Karpas-422 (cell line): Measurements from ENCODE around the gene KLHL14. TPM values are rescaled to one million over a fixed set of nuclear protein-coding genes. Genes with fewer than 3 reads are reported as not detected.

Experiments
- DNase-seq: peaks from one replicate; pipeline ENCODE4 v3.0.0-alpha.2; 2015
- H2AFZ ChIP-seq: fragments of 200-600 bp; sonication (generic); 2 replicates; pipeline ENCODE4 v1.6.1; 2014; ENCODE audit warnings: antibody characterized with exemption, low read length, mixed read lengths
- H3K27ac ChIP-seq: fragments of 200-600 bp; sonication (generic); 2 replicates; pipeline ENCODE4 v1.5.1; 2014; ENCODE audit warnings: mild to moderate bottlenecking, low read length, moderate library complexity
- H3K27me3 ChIP-seq: fragments of 200-600 bp; sonication (generic); 2 replicates; pipeline ENCODE4 v1.6.1; 2014; ENCODE audit warnings: low read length, mixed read lengths
- H3K36me3 ChIP-seq: fragments of 200-600 bp; sonication (generic); 2 replicates; pipeline ENCODE4 v1.6.1; 2014; ENCODE audit warnings: low read length, mixed read lengths; ENCODE audit not compliant: insufficient read depth
- H3K4me1 ChIP-seq: fragments of 200-600 bp; sonication (generic); 2 replicates; pipeline ENCODE4 v1.6.1; 2014; ENCODE audit warnings: mild to moderate bottlenecking, low read length, mixed read lengths
- H3K4me2 ChIP-seq: fragments of 200-600 bp; sonication (generic); 2 replicates; pipeline ENCODE4 v1.6.1; 2014; ENCODE audit warnings: low read length, low read depth, mild to moderate bottlenecking; ENCODE audit not compliant: poor library complexity, severe bottlenecking
- H3K4me3 ChIP-seq: fragments of 200-600 bp; sonication (generic); 2 replicates; pipeline ENCODE4 v1.5.1; 2014; ENCODE audit warnings: mild to moderate bottlenecking, antibody characterized with exemption, low read length, mixed read lengths
- H3K79me2 ChIP-seq: fragments of 200-600 bp; sonication (generic); 2 replicates; pipeline ENCODE4 v1.6.1; 2014; ENCODE audit warnings: mild to moderate bottlenecking, low read length, mixed read lengths
- H3K9ac ChIP-seq: fragments of 200-600 bp; sonication (generic); 2 replicates; pipeline ENCODE4 v1.6.0; 2014; ENCODE audit warnings: low read length
- H3K9me2 ChIP-seq: fragments of 200-600 bp; sonication (generic), shearing (Covaris generic); replicated peaks from 2 replicates; pipeline ENCODE4 v1.6.0; 2014; ENCODE audit warnings: mild to moderate bottlenecking, low read length, moderate library complexity; ENCODE audit not compliant: insufficient read depth
- H3K9me3 ChIP-seq: fragments of 300-700, 200-600 bp; sonication (generic); 2 replicates; pipeline ENCODE4 v1.6.1; 2014; ENCODE audit warnings: low read length, mixed read lengths
- H4K20me1 ChIP-seq: fragments of 200-600 bp; sonication (generic); 2 replicates; pipeline ENCODE4 v1.6.1; 2014; ENCODE audit warnings: mild to moderate bottlenecking, antibody characterized with exemption, low read length, low read depth; ENCODE audit not compliant: insufficient read depth
- total RNA-seq: library from RNA; depleted of rRNA; stranded (reverse); fragments of >200 nt; shearing (Covaris generic); gene quantifications from 2 replicates; pipeline ENCODE4 v1.2.3, GENCODE V29; 2014; ENCODE audit warnings: low replicate concordance; rRNA removed

Gene KLHL14, protein sequence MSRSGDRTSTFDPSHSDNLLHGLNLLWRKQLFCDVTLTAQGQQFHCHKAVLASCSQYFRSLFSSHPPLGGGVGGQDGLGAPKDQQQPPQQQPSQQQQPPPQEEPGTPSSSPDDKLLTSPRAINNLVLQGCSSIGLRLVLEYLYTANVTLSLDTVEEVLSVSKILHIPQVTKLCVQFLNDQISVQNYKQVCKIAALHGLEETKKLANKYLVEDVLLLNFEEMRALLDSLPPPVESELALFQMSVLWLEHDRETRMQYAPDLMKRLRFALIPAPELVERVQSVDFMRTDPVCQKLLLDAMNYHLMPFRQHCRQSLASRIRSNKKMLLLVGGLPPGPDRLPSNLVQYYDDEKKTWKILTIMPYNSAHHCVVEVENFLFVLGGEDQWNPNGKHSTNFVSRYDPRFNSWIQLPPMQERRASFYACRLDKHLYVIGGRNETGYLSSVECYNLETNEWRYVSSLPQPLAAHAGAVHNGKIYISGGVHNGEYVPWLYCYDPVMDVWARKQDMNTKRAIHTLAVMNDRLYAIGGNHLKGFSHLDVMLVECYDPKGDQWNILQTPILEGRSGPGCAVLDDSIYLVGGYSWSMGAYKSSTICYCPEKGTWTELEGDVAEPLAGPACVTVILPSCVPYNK
- 17.2 and 20.5 TPM in 2 replicates for total RNA-seq

DNA sequence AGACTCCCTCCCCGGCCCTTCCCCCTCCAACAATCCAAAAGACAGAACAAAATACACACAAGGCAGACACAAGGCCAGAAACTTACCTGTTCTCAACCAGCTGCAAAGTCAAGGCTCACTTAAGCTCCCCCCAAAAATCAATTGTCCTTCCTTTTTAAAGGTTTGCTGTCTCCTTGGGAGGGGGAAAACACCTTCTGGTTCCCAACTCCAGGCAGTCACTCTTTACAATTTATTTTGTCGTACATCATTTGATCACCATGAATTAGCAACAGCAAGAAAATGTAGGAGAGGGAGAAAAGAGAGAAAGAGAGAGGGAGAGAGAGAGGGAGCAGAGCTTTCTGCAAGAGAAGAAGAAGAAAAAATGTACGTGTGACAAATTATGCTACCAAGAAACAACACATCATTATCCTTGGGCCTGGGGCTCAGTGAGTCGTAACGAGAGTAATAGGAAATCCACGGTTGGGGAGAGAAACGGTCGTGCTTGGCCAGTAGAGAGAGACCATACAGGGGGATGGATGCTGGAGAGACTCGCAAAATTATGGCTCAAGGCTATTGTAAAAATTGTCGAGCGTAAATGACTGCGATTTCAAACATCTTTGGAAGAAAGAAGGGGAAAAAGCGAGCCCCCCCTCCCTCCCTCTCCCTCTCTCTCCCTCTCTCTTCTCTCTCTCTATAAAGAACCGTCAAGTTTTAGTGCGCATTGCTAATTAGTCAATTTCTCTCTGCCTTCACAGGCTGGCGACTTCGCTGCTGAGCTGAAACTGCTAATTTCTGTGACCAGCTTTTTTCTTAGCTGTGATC, at the start of gene KLHL14:
TSS of gene KLHL14 (minus strand) at position 443 of the 801 bp plus-strand sequence. CDS start 2,432 bp downstream, outside the sequence.
- no peaks in the 10 kb centered on the region for H3K79me2 ChIP-seq
- H3K4me2 ChIP-seq, result peak within 1 kb of the TSS; percentile 89
- no peaks in the 10 kb centered on the region for H3K27me3 ChIP-seq
- no peaks in the 10 kb centered on the region for H3K9me3 ChIP-seq
- H3K9me2 ChIP-seq, result no peaks in the 10 kb centered on the region
- H4K20me1 ChIP-seq, result no peaks in the 10 kb centered on the region
- peak; percentile 85 for DNase-seq
- peak within 1 kb of the TSS; percentile 81 for H3K4me3 ChIP-seq
- peak within 1 kb of the TSS; percentile 77 for H3K9ac ChIP-seq
- no peaks in the 10 kb centered on the region for H3K36me3 ChIP-seq
- H3K4me1 ChIP-seq, result peaks cover 56% of the 10 kb centered on the region
- H3K27ac ChIP-seq, result peak within 1 kb of the TSS; percentile 72
- H2AFZ ChIP-seq, result peak within 1 kb of the TSS; percentile 65; the same call in 1 of the 2 replicates

DNA sequence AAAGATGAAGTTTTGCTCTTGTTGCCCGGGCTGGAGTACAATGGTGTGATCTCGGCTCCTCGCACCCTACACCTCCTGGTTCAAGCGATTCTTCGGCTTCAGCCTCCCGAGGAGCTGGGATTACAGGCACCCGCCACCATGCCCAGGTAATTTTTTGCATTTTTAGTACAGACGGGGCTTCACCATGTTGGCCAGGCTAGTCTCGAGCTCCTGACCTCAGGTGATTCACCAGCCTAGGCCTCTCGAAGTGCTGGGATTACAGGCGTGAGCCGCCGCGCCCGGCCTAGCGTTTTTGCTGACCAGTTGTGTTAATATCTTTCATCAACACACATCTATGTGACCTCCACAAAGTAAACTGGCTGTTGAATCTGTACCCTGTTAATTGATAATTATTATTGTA, 49.4 kb upstream of the KLHL14 start:
- H2AFZ ChIP-seq, result no peak overlapping the region
- no peak overlapping the region for H3K4me2 ChIP-seq
- no peaks in the 10 kb centered on the region for H3K4me1 ChIP-seq
- no peaks in the 10 kb centered on the region for H3K79me2 ChIP-seq
- H3K27ac ChIP-seq, result no peak overlapping the region
- H4K20me1 ChIP-seq, result no peaks in the 10 kb centered on the region
- no peak overlapping the region for H3K9ac ChIP-seq
- H3K36me3 ChIP-seq, result no peaks in the 10 kb centered on the region
- H3K9me3 ChIP-seq, result no peaks in the 10 kb centered on the region
- no peaks in the 10 kb centered on the region for H3K9me2 ChIP-seq
- H3K27me3 ChIP-seq, result no peaks in the 10 kb centered on the region
- DNase-seq, result no peak
- H3K4me3 ChIP-seq, result no peak overlapping the region

DNA sequence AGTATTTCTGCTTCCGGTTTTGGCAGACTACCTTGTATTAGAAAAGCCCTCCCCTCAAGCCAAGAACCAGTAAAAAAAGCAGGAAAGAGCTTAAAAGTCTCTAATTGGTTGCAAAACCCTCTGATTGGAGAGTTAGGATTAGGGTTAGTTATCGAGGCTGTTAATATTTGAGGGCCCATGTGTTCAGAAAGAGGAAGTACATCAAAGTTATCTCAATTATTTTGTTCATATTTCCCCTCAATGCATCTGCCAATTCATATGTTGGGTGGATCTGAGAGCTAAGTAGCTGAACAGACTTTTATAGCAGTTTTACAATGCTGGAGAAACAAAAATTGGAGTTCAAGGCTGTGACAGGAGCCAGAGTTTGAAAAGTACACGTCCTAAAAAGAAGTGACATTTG, 43.1 kb upstream of the KLHL14 start:
- Histone ChIP-seq H3K4me2 (no peak overlapping the region), H3K27me3 (no peaks in the 10 kb centered on the region), H3K27ac (no peak overlapping the region), H4K20me1 (no peaks in the 10 kb centered on the region), H3K79me2 (no peaks in the 10 kb centered on the region), H2AFZ (peak overlapping the region; percentile 0; the same call in 1 of the 2 replicates), H3K4me1 (peaks cover 12% of the 10 kb centered on the region), H3K36me3 (no peaks in the 10 kb centered on the region), H3K9ac (no peak overlapping the region), H3K4me3 (no peak overlapping the region), H3K9me3 (no peaks in the 10 kb centered on the region), H3K9me2 (no peaks in the 10 kb centered on the region)
- peak; percentile 49 for DNase-seq

DNA sequence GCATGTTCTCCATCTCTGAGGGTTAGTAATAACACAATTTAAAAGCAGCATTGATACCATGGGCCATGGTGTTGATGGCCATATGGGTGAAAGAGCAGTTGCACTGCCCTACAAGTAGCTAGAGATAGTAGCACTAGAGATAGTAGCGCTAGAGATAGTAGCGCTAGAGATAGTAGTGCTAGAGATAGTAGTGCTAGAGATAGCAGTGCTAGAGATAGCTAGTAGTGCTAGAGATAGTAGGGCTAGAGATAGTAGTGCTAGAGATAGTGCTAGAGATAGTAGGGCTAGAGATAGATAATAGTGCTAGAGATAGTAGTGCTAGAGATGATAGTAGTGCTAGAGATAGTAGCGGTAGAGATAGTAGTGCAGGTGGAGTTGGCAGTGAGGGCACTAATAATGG, 39.5 kb upstream of the KLHL14 start:
- Histone ChIP-seq H3K27ac (no peak overlapping the region), H3K4me2 (no peak overlapping the region), H3K9me3 (no peaks in the 10 kb centered on the region)

DNA sequence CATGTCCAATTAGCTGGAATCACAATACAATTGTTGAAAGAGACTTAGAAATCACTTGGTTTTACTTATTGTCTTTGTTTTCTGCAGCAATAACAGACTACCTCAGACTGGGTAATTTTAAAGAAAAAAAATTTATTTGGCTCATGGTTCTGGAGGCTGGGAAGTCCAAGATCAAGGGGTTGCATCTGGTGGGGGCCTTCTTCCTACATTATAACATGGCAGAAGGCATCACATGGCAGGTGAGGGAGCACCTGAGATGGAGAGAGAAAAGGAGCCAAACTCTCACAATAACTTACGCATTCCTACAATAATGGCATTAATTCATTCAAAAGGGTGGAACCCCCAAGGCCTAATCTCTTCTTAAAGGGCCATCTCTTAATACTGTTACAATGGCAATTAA, 37.5 kb upstream of the KLHL14 start:
- Histone ChIP-seq H3K27ac (no peak overlapping the region), H3K9me2 (no peaks in the 10 kb centered on the region), H3K4me1 (peaks cover 15% of the 10 kb centered on the region), H3K4me2 (no peak overlapping the region), H4K20me1 (no peaks in the 10 kb centered on the region), H3K79me2 (no peaks in the 10 kb centered on the region), H3K9ac (no peak overlapping the region), H2AFZ (no peak overlapping the region), H3K27me3 (no peaks in the 10 kb centered on the region), H3K36me3 (no peaks in the 10 kb centered on the region), H3K4me3 (no peak overlapping the region), H3K9me3 (no peaks in the 10 kb centered on the region)
- DNase-seq, result no peak

More for the DNA sequence above, 39.5 kb upstream of the KLHL14 start:
- no peak overlapping the region for H3K9ac ChIP-seq
- DNase-seq, result no peak
- no peaks in the 10 kb centered on the region for H4K20me1 ChIP-seq
- H3K9me2 ChIP-seq, result no peaks in the 10 kb centered on the region
- H3K27me3 ChIP-seq, result no peaks in the 10 kb centered on the region
- H3K79me2 ChIP-seq, result no peaks in the 10 kb centered on the region
- H3K4me3 ChIP-seq, result no peak overlapping the region
- H2AFZ ChIP-seq, result no peak overlapping the region
- no peaks in the 10 kb centered on the region for H3K36me3 ChIP-seq
- H3K4me1 ChIP-seq, result peaks cover 23% of the 10 kb centered on the region

DNA sequence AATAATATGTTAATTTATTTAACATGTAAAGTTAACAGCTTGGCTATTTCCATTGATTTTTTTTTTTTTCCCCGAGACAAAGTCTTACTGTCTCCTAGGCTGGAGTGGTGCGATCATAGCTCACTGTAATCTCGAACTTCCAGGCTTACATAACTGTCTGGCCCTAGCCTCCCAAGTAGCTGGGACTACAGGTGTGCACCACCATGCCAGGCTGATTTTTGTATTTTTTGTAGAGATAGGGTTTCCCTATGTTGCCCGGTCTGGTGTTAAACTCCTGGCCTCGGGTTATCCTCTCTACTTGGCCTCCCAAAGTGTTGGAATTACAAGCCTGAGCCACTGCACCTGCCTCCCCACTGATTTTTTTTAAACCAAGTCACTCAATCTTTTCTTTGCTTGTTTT, 32.5 kb upstream of the KLHL14 start:
- Histone ChIP-seq H3K4me1 (peaks cover 63% of the 10 kb centered on the region), H3K27me3 (no peaks in the 10 kb centered on the region), H3K4me3 (no peak overlapping the region), H3K36me3 (no peaks in the 10 kb centered on the region), H3K79me2 (no peaks in the 10 kb centered on the region), H4K20me1 (no peaks in the 10 kb centered on the region), H3K27ac (no peak overlapping the region), H3K9ac (no peak overlapping the region), H3K9me3 (no peaks in the 10 kb centered on the region), H2AFZ (no peak overlapping the region), H3K4me2 (no peak overlapping the region), H3K9me2 (no peaks in the 10 kb centered on the region)
- no peak for DNase-seq

DNA sequence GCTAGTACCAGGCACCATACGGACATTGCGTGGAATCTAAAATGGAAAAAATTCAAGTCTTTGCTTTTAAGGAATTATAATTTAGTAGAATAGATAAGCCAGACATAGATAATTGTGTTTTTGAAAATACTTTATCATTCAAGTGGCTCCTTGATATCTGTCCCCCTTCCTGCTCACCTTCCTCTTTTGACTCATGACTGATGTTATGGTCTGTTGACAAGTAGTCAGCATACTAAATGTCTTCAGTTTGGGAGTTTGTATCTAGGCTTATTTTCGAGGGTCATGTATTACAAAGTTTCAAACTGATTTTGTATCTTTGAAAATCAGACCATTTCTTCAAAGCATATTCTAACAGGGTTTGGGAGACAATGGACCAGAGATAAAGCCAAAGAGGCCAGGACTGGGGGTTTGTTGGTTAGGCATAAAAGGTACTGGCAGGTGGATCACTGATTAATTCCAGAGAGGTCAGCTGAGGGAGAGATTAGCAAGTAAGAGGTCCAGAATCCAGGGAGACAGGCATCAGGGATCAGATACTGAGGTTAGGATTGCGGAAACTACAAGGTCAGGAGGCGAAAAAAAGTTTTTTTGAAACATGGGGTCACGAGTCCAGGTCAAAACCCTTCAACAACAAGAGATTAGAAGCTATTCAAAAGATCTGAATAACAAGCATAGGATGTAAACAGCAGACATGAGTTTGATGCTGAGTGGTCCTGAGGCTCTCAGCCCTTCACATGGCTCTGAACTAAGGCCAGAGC, 31.5 kb upstream of the KLHL14 start:
- Histone ChIP-seq H3K4me3 (peak overlapping the region; percentile 56), H3K79me2 (no peaks in the 10 kb centered on the region), H3K36me3 (no peaks in the 10 kb centered on the region), H3K9me2 (no peaks in the 10 kb centered on the region), H3K27ac (peak overlapping the region; percentile 93), H3K9ac (peak overlapping the region; percentile 31), H4K20me1 (no peaks in the 10 kb centered on the region), H3K27me3 (no peaks in the 10 kb centered on the region), H3K4me2 (peak overlapping the region; percentile 77), H3K4me1 (peaks cover 69% of the 10 kb centered on the region), H2AFZ (peak overlapping the region; percentile 4; the same call in 1 of the 2 replicates), H3K9me3 (no peaks in the 10 kb centered on the region)
- DNase-seq, result peak; percentile 53
